ENCODE results near the gene PTPRO. TPM values are rescaled to one million over a fixed set of nuclear protein-coding genes. Genes with fewer than 3 reads are reported as not detected.

The PTPRO gene
- total RNA-seq (2022; extraction: Qiagen RNA extraction): 0.05 to 0.20 TPM (median 0.12 TPM) in 3 of 5 replicates, not detected in the others

DNA sequence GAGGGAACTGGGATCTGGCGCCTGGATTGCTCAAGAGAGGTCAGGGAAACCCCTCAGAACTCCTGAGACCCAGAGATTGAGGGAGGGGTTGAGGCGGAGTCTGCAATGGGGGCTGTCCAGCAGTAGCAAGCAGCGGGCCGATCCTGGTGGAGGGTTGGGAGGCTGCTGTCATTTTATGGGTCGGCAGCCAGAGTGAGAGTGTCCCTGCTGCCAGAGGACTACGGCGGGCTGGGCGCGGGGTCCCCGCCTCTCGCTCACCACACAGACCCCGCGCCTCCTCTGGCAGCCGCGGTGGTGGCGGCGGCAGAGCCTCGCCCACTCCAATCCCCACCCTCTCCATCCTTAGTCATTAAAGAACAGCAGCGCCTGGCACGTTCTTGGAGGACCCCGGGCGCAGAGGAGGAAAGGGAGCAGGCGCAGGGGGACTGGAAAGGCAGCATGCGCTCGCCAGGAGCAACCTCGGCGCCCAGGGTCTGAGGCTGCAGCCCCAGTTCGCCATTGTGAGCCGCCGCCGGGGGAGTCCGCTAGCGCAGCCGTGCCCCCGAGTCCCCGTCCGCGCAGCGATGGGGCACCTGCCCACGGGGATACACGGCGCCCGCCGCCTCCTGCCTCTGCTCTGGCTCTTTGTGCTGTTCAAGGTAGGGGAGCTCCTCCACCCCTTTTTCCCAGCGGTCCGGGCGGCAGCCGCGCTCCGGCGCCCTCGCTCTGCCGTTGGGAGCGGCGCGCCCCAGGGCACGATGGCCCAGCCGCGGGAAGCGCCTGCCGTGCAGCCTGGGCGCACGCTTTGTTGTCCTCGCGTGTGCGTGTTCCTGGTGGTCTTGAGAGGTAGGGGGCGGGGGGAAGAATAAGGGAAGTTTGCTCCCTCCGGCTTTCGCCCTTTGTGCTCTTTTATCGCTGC lies at the start of gene PTPRO:
Gene PTPRO, plus strand, starts transcription at position 345 of the 898 bp plus-strand sequence.

Other genes starting within 250 kb of the PTPRO start
- gene RERG, start 101.1 kb upstream of the PTPRO start, total RNA-seq (2022; extraction: Qiagen RNA extraction): 0.21 to 0.32 TPM (median 0.27 TPM) in 5 replicates